Lung (tissue), 12 donors: Measurements from ENCODE around the gene TRMO. TPM values are rescaled to one million over a fixed set of nuclear protein-coding genes. Genes with fewer than 3 reads are reported as not detected.
A peak's percentile ranks its signal among the peaks of the same experiment; 100 is the strongest.

Source experiments
- ATAC-seq: fragments of 200-7000 bp; cut with Tn5 transposase; one replicate; pipeline ENCODE4 v1.9.1; 2020; ENCODE audit warnings: moderate number of reproducible peaks; ENCODE audit not compliant: insufficient read depth, low FRiP score
- DNase-seq, 3 donors: peaks; one replicate each; pipeline ENCODE4 v3.0.0-alpha.2; 2013 to 2017
- H3K27ac ChIP-seq, 2 donors: one replicate each; pipeline ENCODE4 v1.5.1; 2013; ENCODE audit warnings: mild to moderate bottlenecking in 2 of 2, moderate library complexity in 2 of 2, control low read depth in 1 of 2, inconsistent platforms in 1 of 2, low read depth in 1 of 2, low read length in 1 of 2
- H3K27me3 ChIP-seq, 3 donors: one replicate each; pipeline ENCODE4 v1.5.1; 2013; ENCODE audit warnings: low read length in 2 of 3; ENCODE audit not compliant: control insufficient read depth in 3 of 3, insufficient read depth in 3 of 3
- H3K36me3 ChIP-seq, 4 donors: one replicate each; pipeline ENCODE4 v1.5.1; 2013; ENCODE audit warnings: low read length in 4 of 4, mild to moderate bottlenecking in 1 of 4, moderate library complexity in 1 of 4; ENCODE audit not compliant: control insufficient read depth in 4 of 4, insufficient read depth in 4 of 4
- H3K4me1 ChIP-seq, 5 donors: one replicate each; pipeline ENCODE4 v1.5.1; 2013; ENCODE audit warnings: low read length in 5 of 5, mild to moderate bottlenecking in 2 of 5, moderate library complexity in 1 of 5; ENCODE audit not compliant: control insufficient read depth in 5 of 5, insufficient read depth in 5 of 5
- H3K4me3 ChIP-seq: one replicate; pipeline ENCODE4 v1.5.1; 2013; ENCODE audit warnings: mild to moderate bottlenecking, control low read depth, moderate library complexity
- H3K9ac ChIP-seq, 2 donors: one replicate each; pipeline ENCODE4 v1.5.1; 2013; ENCODE audit warnings: low read length in 2 of 2, control low read depth in 1 of 2; ENCODE audit not compliant: insufficient read depth in 1 of 2
- H3K9me3 ChIP-seq, 4 donors: one replicate each; pipeline ENCODE4 v1.5.1; 2013; ENCODE audit warnings: low read length in 3 of 4, mild to moderate bottlenecking in 1 of 4, moderate library complexity in 1 of 4; ENCODE audit not compliant: control insufficient read depth in 4 of 4, insufficient read depth in 3 of 4
- WGBS, 2 donors: extraction: QIAGEN DNeasy Blood & Tissue Kit; methylation state at CpG; one replicate each; pipeline ENCODE4 v1.1.7; 2013; 5-methylcytosine and 5-hydroxymethylcytosine counted together
- polyA plus RNA-seq, 2 donors: library from polyadenylated mRNA; stranded (reverse); fragments of 200-250 nt; gene quantifications; one replicate each; pipeline ENCODE4 v1.2.1, GENCODE V29; 2013
- total RNA-seq, 2 donors: library from RNA; depleted of rRNA in 1 of 2; stranded (reverse); fragments of >200 nt in 1 of 2; gene quantifications; one replicate each; pipeline ENCODE4 v1.2.1, GENCODE V29; 2014 to 2021
- TF ChIP-seq, protein P1 (sequence below): IDR thresholded peaks from 2 replicates; pipeline ENCODE4 v1.5.1; 2012; ENCODE audit warnings: mild to moderate bottlenecking; ENCODE audit errors: control extremely low read depth, extremely low read depth
- donor health status: control.
- donor health status: control.
- donor health status: Bipolar disorder and iron deficiency.
- donor health status: healthy.
- donor health status: DM: yes; HTN: yes; CAD: no.

TRMO gene
- total and polyA plus RNA-seq, 4 donors: 7.8 to 27.9 (median 15.7) TPM

DNA sequence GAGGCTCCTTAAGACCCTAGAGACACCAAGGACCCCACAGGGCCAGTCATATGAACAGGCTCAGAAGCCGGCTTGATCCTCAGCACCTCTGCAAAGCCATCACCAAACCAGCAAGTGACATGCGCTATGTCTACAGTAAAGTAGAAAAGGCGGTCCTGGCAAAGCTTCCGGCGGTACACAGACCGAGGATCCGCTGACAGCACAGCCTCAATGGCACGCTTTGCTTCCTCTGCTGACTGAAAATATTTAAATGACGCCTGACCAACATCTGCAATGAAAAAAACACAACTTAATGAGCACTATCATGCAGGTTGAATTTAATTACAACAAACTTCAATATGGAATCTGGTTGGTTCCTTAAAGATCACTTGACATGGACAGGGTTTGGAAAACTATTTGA lies 17.6 kb downstream of the TRMO start:
- ATAC-seq (no peak), DNase-seq (no peak)
- no peak overlapping the region for H3K4me3 ChIP-seq
- H3K9me3 ChIP-seq: no peaks in the 10 kb centered on the region
- no peak overlapping the region for H3K9ac ChIP-seq
- H3K27me3 ChIP-seq: no peaks in the 10 kb centered on the region
- peaks cover 0 to 4% (median 0%) of the 10 kb centered on the region in 5 donors for H3K4me1 ChIP-seq
- H3K27ac ChIP-seq: no peak overlapping the region
- TF ChIP-seq, protein P1, sequence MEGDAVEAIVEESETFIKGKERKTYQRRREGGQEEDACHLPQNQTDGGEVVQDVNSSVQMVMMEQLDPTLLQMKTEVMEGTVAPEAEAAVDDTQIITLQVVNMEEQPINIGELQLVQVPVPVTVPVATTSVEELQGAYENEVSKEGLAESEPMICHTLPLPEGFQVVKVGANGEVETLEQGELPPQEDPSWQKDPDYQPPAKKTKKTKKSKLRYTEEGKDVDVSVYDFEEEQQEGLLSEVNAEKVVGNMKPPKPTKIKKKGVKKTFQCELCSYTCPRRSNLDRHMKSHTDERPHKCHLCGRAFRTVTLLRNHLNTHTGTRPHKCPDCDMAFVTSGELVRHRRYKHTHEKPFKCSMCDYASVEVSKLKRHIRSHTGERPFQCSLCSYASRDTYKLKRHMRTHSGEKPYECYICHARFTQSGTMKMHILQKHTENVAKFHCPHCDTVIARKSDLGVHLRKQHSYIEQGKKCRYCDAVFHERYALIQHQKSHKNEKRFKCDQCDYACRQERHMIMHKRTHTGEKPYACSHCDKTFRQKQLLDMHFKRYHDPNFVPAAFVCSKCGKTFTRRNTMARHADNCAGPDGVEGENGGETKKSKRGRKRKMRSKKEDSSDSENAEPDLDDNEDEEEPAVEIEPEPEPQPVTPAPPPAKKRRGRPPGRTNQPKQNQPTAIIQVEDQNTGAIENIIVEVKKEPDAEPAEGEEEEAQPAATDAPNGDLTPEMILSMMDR: no peak
- H3K36me3 ChIP-seq: peaks cover 4 to 12% (median 8%) of the 10 kb centered on the region in 4 donors
- 91 to 96% methylated on average over 9 of the region's 9 CpGs for WGBS, 2 donors

DNA sequence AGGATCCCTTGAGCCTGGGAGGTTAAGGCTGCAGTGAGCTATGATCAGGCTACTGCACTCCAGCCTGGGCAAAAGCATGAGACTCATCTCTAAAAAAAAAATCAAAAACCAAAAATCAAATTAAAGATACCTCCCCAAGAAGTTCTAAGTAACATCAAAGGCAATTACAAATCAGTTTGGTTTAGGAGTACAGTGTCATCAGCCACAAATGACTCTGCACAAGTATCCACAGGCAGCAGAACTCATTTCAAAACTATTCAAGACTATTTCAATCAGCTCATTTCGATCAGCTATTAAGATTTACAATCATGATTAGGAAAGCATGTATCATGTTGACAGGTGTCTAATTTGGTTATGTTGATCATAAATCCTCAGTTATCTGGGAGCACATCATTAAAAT lies 19.1 kb downstream of the TRMO start:
- Histone ChIP-seq H3K9ac (no peak overlapping the region), H3K27ac (no peak overlapping the region), H3K4me1 (peaks cover 0 to 4% (median 0%) of the 10 kb centered on the region in 5 donors), H3K4me3 (no peak overlapping the region), H3K36me3 (peaks cover 3 to 8% (median 8%) of the 10 kb centered on the region in 4 donors), H3K9me3 (no peaks in the 10 kb centered on the region), H3K27me3 (no peaks in the 10 kb centered on the region)
- DNase-seq: no peak
- 70 to 78% methylated on average over 1 of the region's 1 CpG for WGBS, 2 donors
- TF ChIP-seq, protein P1: no peak
- no peak for ATAC-seq

DNA sequence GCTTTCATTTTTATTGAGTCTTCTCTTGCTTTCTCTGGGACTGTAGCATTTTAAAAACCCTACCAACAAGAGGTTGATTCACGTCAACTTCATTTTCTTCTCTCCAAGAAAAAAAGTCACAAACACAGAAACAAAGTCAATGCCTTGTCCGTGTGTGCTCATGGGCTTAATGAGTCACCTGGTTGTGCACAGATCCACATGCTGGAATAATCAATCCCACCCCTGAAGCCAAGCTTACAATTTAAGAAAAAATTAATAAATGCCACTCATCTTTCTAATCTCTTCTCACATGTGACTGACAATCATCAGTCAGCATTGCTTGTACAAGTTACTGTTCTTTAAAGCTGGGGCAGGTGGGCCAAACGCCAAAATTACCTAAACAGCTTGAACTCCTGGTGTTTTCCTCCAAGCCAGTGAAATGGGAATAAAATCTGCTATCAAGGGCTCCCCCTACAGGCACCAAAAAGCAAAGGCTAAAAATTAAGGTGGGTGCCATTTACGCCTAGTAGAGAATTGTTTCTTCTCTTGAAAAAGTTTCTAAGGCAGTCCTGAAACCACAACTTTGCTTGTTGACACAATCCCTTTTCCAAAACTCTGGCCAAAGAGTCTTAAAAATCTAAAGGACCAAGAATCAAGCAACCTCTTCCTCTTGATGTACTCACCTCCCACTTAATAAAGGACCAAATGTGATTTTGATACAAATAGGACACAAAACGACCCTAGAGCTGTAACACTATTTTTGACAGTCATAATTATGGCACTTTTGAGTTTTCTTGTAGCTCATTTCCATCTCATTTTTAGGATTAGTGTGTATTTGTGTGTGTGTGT lies 21.3 kb downstream of the TRMO start:
- peaks cover 3 to 10% (median 7%) of the 10 kb centered on the region in 4 donors for H3K36me3 ChIP-seq
- no peak overlapping the region for H3K4me3 ChIP-seq
- H3K9me3 ChIP-seq: no peaks in the 10 kb centered on the region
- no peak overlapping the region for H3K27ac ChIP-seq
- TF ChIP-seq, protein P1: peak; percentile 50
- H3K27me3 ChIP-seq: no peaks in the 10 kb centered on the region
- no peak overlapping the region for H3K9ac ChIP-seq
- 47 to 53% methylated on average over 5 of the region's 5 CpGs for WGBS, 2 donors
- ATAC-seq (no peak), DNase-seq (peak in 2 of 3 donors; percentile 16 to 42)
- H3K4me1 ChIP-seq: no peaks in the 10 kb centered on the region
